ENCODE measurements around the gene RGS21.
"Not testable (repeated sequence)": the region's sequence is repeated elsewhere in the genome, so short reads cannot be mapped to it uniquely, and the experiment has no call there.

RGS21 gene, protein sequence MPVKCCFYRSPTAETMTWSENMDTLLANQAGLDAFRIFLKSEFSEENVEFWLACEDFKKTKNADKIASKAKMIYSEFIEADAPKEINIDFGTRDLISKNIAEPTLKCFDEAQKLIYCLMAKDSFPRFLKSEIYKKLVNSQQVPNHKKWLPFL

DNA sequence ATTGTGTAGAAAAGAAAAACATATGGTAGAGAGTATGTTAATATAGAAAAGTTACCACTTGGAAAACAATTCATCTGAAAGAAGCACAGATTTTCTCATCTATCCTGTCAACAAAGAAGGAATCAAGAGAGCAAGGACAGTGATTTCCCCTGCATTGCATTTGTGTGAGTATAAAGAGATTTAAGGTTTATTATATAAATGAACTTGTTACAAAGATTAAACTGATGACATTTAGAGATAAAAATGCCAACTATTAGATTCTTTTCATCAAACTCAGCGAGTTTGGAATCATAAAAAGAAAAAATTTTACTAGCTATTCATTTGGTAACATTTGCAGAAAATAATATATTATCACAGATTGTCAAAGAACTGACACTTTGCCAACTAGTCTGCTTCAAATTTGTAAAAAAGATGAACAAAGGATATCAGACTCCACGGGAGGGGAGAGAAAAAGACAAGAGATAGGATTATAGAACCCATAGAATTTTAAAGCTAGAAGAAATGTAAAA, at the start of gene RGS21:
TSS of gene RGS21 (plus strand) at position 51 of the 509 bp plus-strand sequence. CDS start 26,045 bp downstream, outside the sequence.
- DNase-seq (ENCODE audit: low read depth in 2 of 2), result no peak

DNA sequence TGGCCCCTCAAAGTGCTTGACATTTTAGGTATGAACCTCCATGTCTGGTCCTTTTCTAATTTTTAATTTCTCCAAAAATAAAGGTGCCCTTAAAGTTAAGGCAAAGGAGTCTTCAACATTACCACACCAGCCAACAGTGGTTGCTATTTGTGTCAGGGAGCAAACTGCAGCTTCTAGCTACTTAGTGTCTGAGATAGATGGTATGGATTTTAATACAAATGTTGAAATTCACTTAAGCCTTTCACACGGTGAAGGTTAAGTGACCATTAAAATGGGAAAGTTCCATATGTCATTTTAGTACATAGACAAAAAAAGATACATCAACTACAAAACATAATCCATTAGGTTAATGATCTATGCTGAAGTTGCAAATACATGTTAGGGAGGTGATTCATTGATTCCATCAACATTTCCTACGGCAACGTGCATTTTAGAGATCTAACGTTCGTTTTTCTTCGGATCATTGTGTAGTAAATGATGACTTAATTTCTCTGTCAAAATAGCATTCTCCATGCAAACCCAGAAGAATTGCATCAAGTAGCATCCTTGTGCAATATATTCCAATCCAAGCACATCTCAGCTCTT, 48.2 kb upstream of the RGS21 start:
- DNase-seq (ENCODE audit: low read depth in 2 of 2), result no peak

GRCh38 chr1:192270398-192270797, 46.4 kb upstream of the RGS21 start:
- DNase-seq (ENCODE audit: low read depth in 2 of 2), result no peak

- no peak for DNase-seq (ENCODE audit: low read depth in 2 of 2)
Observed at GRCh38 chr1:192272732-192273131, 44.1 kb upstream of the RGS21 start.

DNA sequence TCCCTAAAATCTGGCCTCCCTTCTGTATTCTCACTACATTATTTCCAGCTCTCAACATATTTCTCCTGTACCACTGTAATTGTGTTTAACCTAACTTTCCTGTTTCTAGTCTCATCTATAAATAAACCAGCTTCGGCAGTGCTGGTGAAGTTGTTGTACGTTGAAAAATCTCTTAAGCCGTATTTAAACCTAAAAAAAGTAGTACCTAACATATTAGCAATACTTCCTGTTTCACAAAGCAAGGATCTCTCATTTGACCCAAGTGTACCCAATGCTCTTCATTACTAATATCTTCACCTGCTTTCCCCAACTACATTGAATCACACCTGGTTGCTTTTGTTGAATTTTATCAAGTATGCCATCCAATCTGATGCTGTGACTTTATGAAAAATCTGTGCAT, 42.2 kb upstream of the RGS21 start:
- no peak for DNase-seq (ENCODE audit: low read depth in 2 of 2)

- no peak for DNase-seq (ENCODE audit: low read depth in 2 of 2)
Observed at GRCh38 chr1:192277635-192278034, 39.2 kb upstream of the RGS21 start.

GRCh38 chr1:192284927-192285326, 31.9 kb upstream of the RGS21 start:
- no peak for DNase-seq (ENCODE audit: low read depth in 2 of 2)

- no peak for DNase-seq (ENCODE audit: low read depth in 2 of 2)
Observed at GRCh38 chr1:192303029-192303428, 13.8 kb upstream of the RGS21 start.

GRCh38 chr1:192308314-192308713, 8.5 kb upstream of the RGS21 start:
- DNase-seq (ENCODE audit: low read depth in 2 of 2), result not testable (repeated sequence)

GRCh38 chr1:192311281-192311680, 5.5 kb upstream of the RGS21 start:
- no peak for DNase-seq (ENCODE audit: low read depth in 2 of 2)

GRCh38 chr1:192327997-192328396, 11.2 kb downstream of the RGS21 start:
- DNase-seq (ENCODE audit: low read depth in 2 of 2), result no peak

- no peak for DNase-seq (ENCODE audit: low read depth in 2 of 2)
Observed at GRCh38 chr1:192342842-192343241, 26.1 kb downstream of the RGS21 start.

DNA sequence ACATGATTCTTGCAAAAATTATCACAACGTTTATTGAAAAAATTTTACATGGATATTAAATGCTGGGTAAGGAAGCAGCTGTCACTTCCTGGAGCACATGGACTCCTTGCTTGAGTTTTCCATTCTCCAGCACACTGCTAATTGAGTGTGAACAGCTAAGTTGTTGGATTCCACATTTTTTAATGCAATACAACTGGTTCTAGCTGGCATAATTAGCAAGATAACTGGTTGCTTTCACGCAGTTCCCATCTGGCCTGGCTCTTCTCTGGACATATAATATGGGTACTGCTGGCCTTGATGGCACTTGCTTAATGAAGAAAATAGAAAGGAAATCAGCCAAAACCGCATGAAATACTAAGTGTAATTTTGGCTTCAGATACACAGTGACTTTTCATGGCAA, 26.6 kb downstream of the RGS21 start:
- no peak for DNase-seq (ENCODE audit: low read depth in 2 of 2)

DNA sequence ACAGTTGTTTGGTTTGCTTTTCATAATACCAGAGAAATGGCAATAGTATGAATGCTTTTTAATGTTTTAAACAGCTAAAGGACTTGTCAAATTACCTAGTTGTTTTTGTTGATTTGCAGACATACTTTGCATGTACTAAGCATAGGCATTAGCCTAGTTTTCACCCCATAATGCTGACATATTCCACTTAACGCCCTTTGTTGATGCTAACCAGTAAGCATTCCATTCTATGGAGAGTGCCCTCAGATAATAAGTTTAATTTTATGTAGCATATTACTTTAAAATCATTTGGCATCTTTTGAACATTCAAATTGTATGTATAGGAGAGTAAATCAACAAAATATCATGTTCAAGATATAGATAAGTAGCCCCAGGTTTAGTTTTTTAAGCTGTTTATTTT, 32.5 kb downstream of the RGS21 start:
- no peak for DNase-seq (ENCODE audit: low read depth in 2 of 2)

GRCh38 chr1:192350356-192350755, 33.6 kb downstream of the RGS21 start:
- DNase-seq (ENCODE audit: low read depth in 2 of 2), result no peak

DNA sequence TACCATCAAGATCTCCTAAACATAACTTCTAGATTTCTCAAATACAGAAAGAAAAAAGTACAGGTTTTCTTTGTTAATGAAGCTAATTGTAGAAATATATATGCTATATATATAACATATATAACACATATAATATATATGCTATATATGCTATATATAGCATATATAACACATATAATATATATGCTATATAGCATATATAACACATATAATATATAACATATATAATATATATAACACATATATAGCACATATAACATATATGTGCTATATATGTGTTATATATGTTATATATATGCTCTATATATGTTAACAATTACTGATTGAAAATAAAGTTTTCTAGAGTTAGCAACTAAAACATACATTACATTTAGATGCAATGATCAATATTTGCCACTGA, 34.8 kb downstream of the RGS21 start:
- DNase-seq (ENCODE audit: low read depth in 2 of 2), result no peak

GRCh38 chr1:192357924-192358323, 41.1 kb downstream of the RGS21 start:
- DNase-seq (ENCODE audit: low read depth in 2 of 2), result no peak

GRCh38 chr1:192358402-192358801, 41.6 kb downstream of the RGS21 start:
- no peak for DNase-seq (ENCODE audit: low read depth in 2 of 2)

DNA sequence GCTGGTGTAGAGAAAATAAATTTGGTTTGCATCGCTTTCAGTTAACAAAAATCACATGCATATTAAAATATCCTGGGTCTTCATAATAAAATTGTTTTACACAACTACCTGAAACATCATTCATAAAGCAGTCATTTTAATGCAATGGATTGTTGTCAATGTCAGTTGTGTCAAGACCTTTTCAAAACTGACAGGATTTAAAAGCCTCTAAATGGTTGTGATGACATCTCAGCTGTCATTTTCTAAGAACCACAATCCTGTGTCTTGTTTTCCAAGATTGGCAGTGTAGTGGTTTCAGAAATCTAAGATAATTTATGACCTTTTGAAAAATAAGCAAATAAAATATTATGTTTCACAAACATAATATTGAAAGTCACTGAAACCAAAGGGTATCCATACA, 42.0 kb downstream of the RGS21 start:
- no peak for DNase-seq (ENCODE audit: low read depth in 2 of 2)

GRCh38 chr1:192363177-192363576, 46.4 kb downstream of the RGS21 start:
- DNase-seq (ENCODE audit: low read depth in 2 of 2), result no peak

GRCh38 chr1:192367436-192367835, 50.6 kb downstream of the RGS21 start:
- DNase-seq (ENCODE audit: low read depth in 2 of 2), result no peak

DNA sequence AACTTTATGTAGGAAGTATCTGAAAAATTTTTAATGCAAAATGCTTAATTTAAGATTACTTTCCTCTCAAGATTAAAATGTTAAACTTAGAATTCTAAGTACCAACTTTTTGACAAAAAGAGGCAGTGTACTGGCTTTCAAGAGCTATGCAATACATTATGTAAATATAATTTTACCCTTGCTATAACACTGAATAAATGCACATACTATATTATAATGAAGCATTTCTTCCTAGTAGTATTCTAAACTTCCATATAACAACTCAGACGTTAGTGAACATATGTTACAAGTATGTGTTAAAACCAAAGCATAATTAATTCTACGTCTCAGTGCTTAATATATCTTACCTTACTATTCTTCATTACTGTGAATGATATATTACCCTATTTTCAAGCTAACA, 58.5 kb downstream of the RGS21 start:
- no peak for DNase-seq (ENCODE audit: low read depth in 2 of 2)

- no peak for DNase-seq (ENCODE audit: low read depth in 2 of 2)
Observed at GRCh38 chr1:192376374-192376773, 59.6 kb downstream of the RGS21 start.

DNA sequence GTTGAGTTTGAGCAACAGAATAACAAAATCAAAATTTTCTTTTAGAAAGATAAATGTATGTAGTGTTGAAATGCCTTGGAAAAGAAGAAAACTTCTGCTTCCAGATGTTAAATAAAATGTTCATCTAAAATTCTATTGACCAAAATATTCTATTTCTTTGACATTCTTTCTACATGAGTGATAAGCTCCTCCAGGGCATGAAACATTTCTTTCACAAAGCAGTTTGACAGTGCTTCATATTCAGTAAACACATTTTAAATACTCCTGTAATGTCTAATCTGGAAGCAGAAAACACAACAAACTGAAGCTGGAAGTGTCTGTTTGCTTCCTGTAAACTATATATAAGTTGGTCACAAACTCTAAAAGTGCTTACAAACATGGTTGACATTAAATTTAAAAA, 61.5 kb downstream of the RGS21 start:
- no peak for DNase-seq (ENCODE audit: low read depth in 2 of 2)

All from stimulated activated CD4-positive, alpha-beta T cell treated with anti-CD3 and anti-CD28 coated beads, Interleukin-15, amount 100 ng/mL, for 48 hours (primary cell).